ENCODE data around the gene EXT2. TPM values are rescaled to one million over a fixed set of nuclear protein-coding genes. Genes with fewer than 3 reads are reported as not detected.

Gene EXT2
- total RNA-seq, 4 donors from 2014 or later = 63.9 to 66.6 (median 65.9) TPM

DNA sequence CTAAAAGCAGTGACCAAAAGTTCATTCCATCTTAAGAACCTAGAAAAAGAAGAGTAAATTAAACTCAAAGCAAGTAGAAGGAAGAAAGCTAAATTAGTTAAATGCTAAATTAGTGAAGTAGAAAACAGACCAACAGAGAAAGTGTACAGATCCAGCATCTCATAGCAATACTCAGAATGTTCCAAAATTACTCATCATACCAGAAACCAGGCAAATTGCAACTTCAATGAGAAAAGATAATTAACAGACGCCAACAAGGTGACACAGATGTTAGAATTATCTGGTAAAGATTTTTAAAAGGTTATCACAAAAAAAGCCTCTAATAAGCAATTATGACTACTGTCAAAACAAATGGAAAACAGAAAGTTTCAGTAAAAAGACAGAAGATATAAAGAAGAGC, 117.7 kb downstream of the EXT2 start:
- no peak for TF ChIP-seq POLR2A (IDR thresholded peaks at IDR 0.05)
- no peak for TF ChIP-seq POLR2AphosphoS5 (IDR thresholded peaks at IDR 0.05)
- no peak for TF ChIP-seq EP300 (IDR thresholded peaks at IDR 0.05)
- TF ChIP-seq, protein P1, sequence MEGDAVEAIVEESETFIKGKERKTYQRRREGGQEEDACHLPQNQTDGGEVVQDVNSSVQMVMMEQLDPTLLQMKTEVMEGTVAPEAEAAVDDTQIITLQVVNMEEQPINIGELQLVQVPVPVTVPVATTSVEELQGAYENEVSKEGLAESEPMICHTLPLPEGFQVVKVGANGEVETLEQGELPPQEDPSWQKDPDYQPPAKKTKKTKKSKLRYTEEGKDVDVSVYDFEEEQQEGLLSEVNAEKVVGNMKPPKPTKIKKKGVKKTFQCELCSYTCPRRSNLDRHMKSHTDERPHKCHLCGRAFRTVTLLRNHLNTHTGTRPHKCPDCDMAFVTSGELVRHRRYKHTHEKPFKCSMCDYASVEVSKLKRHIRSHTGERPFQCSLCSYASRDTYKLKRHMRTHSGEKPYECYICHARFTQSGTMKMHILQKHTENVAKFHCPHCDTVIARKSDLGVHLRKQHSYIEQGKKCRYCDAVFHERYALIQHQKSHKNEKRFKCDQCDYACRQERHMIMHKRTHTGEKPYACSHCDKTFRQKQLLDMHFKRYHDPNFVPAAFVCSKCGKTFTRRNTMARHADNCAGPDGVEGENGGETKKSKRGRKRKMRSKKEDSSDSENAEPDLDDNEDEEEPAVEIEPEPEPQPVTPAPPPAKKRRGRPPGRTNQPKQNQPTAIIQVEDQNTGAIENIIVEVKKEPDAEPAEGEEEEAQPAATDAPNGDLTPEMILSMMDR (IDR thresholded peaks at IDR 0.05) = no peak
- no peak overlapping the region for H3K4me3 ChIP-seq
- H3K36me3 ChIP-seq = peaks cover 0 to 22% of the 10 kb centered on the region in 2 donors
- no peaks in the 10 kb centered on the region for H3K9me3 ChIP-seq
- no peaks in the 10 kb centered on the region for H3K27me3 ChIP-seq
- no peak for ATAC-seq
- H3K27ac ChIP-seq = no peak overlapping the region
- no peaks in the 10 kb centered on the region for H3K4me1 ChIP-seq
- 90 to 93% methylated on average over 1 of the region's 1 CpG for WGBS, 2 donors (ENCODE audit: low coverage in 1 of 2)

DNA sequence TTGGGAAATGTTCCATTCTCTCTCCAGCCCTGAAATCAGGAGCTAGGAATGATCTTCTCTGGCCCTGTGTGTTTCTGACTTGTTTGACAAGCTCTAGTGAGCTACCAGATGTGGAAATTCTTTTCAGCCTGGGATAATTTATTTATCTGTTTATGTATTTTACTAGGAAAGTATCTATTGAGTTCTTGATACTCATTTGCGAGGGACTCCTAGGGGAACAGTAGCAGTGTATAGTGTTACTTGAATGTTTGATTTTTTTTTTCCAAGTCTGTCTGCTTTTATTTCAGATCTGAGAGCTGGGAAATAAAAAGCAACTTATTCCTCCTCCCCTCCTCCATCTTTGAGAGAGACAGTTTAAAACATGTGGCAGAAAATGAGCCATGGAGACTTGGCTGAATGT, 122.0 kb downstream of the EXT2 start:
- 92% methylated on average over 1 of the region's 1 CpG; no CpG with 5 or more reads in 1 of the 2 donors for WGBS, 2 donors (ENCODE audit: low coverage in 1 of 2)

GRCh38 chr11:44219830-44220796, 124.6 kb downstream of the EXT2 start:
- H3K36me3 ChIP-seq = peaks cover 0 to 20% of the 10 kb centered on the region in 2 donors
- no peaks in the 10 kb centered on the region for H3K4me1 ChIP-seq
- 79 to 82% methylated on average over 2 to 3 of the region's 4 CpGs for WGBS, 2 donors (ENCODE audit: low coverage in 1 of 2)
- no peak for TF ChIP-seq EP300 (IDR thresholded peaks at IDR 0.05)
- TF ChIP-seq, protein P1 (IDR thresholded peaks at IDR 0.05) = no peak
- no peak for TF ChIP-seq POLR2A (IDR thresholded peaks at IDR 0.05)
- TF ChIP-seq POLR2AphosphoS5 (IDR thresholded peaks at IDR 0.05) = no peak
- H3K4me3 ChIP-seq = no peak overlapping the region
- ATAC-seq = no peak
- H3K9me3 ChIP-seq = no peaks in the 10 kb centered on the region
- no peak overlapping the region for H3K27ac ChIP-seq
- H3K27me3 ChIP-seq = no peaks in the 10 kb centered on the region

More for the DNA sequence above, 122.0 kb downstream of the EXT2 start:
- no peak overlapping the region for H3K27ac ChIP-seq
- H3K4me1 ChIP-seq = no peaks in the 10 kb centered on the region
- H3K27me3 ChIP-seq = no peaks in the 10 kb centered on the region
- H3K9me3 ChIP-seq = no peaks in the 10 kb centered on the region
- peaks cover 0 to 20% of the 10 kb centered on the region in 2 donors for H3K36me3 ChIP-seq
- TF ChIP-seq, protein P1 (IDR thresholded peaks at IDR 0.05) = no peak
- no peak overlapping the region for H3K4me3 ChIP-seq
- no peak for ATAC-seq

DNA sequence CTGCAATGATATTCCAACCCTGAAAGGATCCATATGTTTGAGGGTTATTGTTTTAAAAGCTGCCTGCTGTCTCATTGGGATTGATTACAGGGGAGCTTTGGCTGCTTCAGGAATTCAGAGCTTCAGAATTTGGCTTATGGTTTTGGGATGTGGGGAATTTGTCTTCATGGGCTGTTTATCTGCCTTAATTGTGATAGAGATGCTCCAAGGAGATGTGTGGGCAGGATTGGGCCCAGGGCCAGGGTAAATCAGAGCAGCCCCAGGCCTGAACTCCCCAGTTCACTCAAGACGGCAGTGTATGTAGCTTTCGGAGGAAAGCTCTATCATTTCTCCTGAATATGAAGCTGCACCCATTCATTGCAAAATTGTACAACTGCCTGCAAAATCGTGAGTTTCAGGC, 126.0 kb downstream of the EXT2 start:
- no peak for ATAC-seq
- no peaks in the 10 kb centered on the region for H3K4me1 ChIP-seq
- H3K27me3 ChIP-seq = no peaks in the 10 kb centered on the region
- H3K9me3 ChIP-seq = no peaks in the 10 kb centered on the region
- TF ChIP-seq, protein P1 (IDR thresholded peaks at IDR 0.05) = no peak
- no peak for TF ChIP-seq EP300 (IDR thresholded peaks at IDR 0.05)
- no peak for TF ChIP-seq POLR2AphosphoS5 (IDR thresholded peaks at IDR 0.05)
- no peak for TF ChIP-seq POLR2A (IDR thresholded peaks at IDR 0.05)
- WGBS, 2 donors (ENCODE audit: low coverage in 1 of 2) = 52% methylated on average over 3 of the region's 3 CpGs; no CpG with 5 or more reads in 1 of the 2 donors
- no peak overlapping the region for H3K27ac ChIP-seq
- H3K4me3 ChIP-seq = no peak overlapping the region
- H3K36me3 ChIP-seq = peaks cover 0 to 28% of the 10 kb centered on the region in 2 donors

- TF ChIP-seq EP300 (IDR thresholded peaks at IDR 0.05) (no peak), POLR2AphosphoS5 (IDR thresholded peaks at IDR 0.05) (no peak), POLR2A (IDR thresholded peaks at IDR 0.05) (no peak)
- TF ChIP-seq, protein P1 (IDR thresholded peaks at IDR 0.05) = no peak
- ATAC-seq = no peak
- Histone ChIP-seq H3K27me3 (no peaks in the 10 kb centered on the region), H3K9me3 (no peaks in the 10 kb centered on the region), H3K36me3 (peaks cover 0 to 30% of the 10 kb centered on the region in 2 donors), H3K27ac (no peak overlapping the region), H3K4me1 (no peaks in the 10 kb centered on the region), H3K4me3 (no peak overlapping the region)
- 70 to 89% methylated on average over 1 to 2 of the region's 2 CpGs for WGBS, 2 donors (ENCODE audit: low coverage in 1 of 2)
These were observed 126.5 kb downstream of the EXT2 start for GRCh38 chr11:44221992-44222391.
